Hepatocyte (in vitro differentiated cells): ENCODE data around the gene CHST11. TPM values are rescaled to one million over a fixed set of nuclear protein-coding genes. Genes with fewer than 3 reads are reported as not detected.

Experiments used
- DNase-seq: peaks from one replicate; pipeline ENCODE4 v3.0.0-alpha.2; 2016; ENCODE audit warnings: low spot score
- H2AFZ ChIP-seq: fragments of 200-600 bp; sonication (generic); 2 replicates; pipeline ENCODE4 v1.6.0; 2016; ENCODE audit warnings: antibody characterized with exemption, mild to moderate bottlenecking
- H3K27ac ChIP-seq: fragments of 200-600 bp; sonication (generic); 2 replicates; pipeline ENCODE4 v1.5.1; 2016; ENCODE audit warnings: mild to moderate bottlenecking
- H3K27me3 ChIP-seq: fragments of 200-600 bp; sonication (generic); 2 replicates; pipeline ENCODE4 v1.6.1; 2016
- H3K36me3 ChIP-seq: fragments of 200-600 bp; sonication (generic); replicated peaks from 2 replicates; pipeline ENCODE4 v1.5.1; 2016; ENCODE audit warnings: low read depth; ENCODE audit not compliant: insufficient read depth
- H3K4me1 ChIP-seq: fragments of 200-600 bp; sonication (generic); 2 replicates; pipeline ENCODE4 v1.5.1; 2016; ENCODE audit warnings: mild to moderate bottlenecking, moderate library complexity; ENCODE audit not compliant: insufficient read depth
- H3K4me2 ChIP-seq: fragments of 200-600 bp; sonication (generic); 2 replicates; pipeline ENCODE4 v1.6.0; 2016
- H3K4me3 ChIP-seq: fragments of 200-600 bp; sonication (generic); 2 replicates; pipeline ENCODE4 v1.5.1; 2016; ENCODE audit warnings: mild to moderate bottlenecking
- H3K79me2 ChIP-seq: fragments of 200-600 bp; sonication (generic); 2 replicates; pipeline ENCODE4 v1.6.0; 2017; ENCODE audit warnings: mild to moderate bottlenecking
- H3K9me2 ChIP-seq: fragments of 200-600 bp; sonication (generic); replicated peaks from 2 replicates; pipeline ENCODE4 v1.6.0; 2017; ENCODE audit warnings: mild to moderate bottlenecking; ENCODE audit not compliant: insufficient read depth
- H3K9me3 ChIP-seq: fragments of 200-600 bp; sonication (generic); 2 replicates; pipeline ENCODE4 v1.5.1; 2016; ENCODE audit warnings: low read depth, mild to moderate bottlenecking
- H4K20me1 ChIP-seq: fragments of 200-600 bp; sonication (generic); 2 replicates; pipeline ENCODE4 v1.6.0; 2016; ENCODE audit warnings: mild to moderate bottlenecking; ENCODE audit not compliant: insufficient read depth, poor library complexity, severe bottlenecking
- EZH2 ChIP-seq: fragments of 200-600 bp; sonication (generic); IDR thresholded peaks from 2 replicates; pipeline ENCODE4 v1.6.1; 2016; ENCODE audit warnings: antibody characterized with exemption, mild to moderate bottlenecking, borderline replicate concordance
- EZH2phosphoT487 ChIP-seq: fragments of 200-600 bp; sonication (generic); IDR thresholded peaks from one replicate; pipeline ENCODE4 v1.6.1; 2018; ENCODE audit warnings: antibody characterized with exemption, mild to moderate bottlenecking, low read depth, moderate library complexity; ENCODE audit not compliant: unreplicated experiment, severe bottlenecking
- WGBS: methylation state at CpG from one replicate; pipeline ENCODE4 v1.1.6; 2016; ENCODE audit warnings: low lambda C conversion rate; ENCODE audit errors: missing lambda C conversion rate; 5-methylcytosine and 5-hydroxymethylcytosine counted together
- polyA plus RNA-seq: library from polyadenylated mRNA; unstranded; fragments of >200 nt; fragmentation: Nextera tagmentation; extraction: Ambion mirVana; gene quantifications from 2 replicates; pipeline ENCODE4 v1.2.1, GENCODE V29; 2016
- total RNA-seq: library from RNA; depleted of rRNA; stranded (reverse); fragments of >200 nt; gene quantifications from 2 replicates; pipeline ENCODE4 v1.2.3, GENCODE V29; 2014
- TF ChIP-seq, protein P1 (sequence below): fragments of 200-600 bp; sonication (generic); IDR thresholded peaks from 2 replicates; pipeline ENCODE4 v1.5.1; 2016; ENCODE audit warnings: antibody characterized with exemption, mild to moderate bottlenecking; ENCODE audit not compliant: poor library complexity

Gene CHST11
- total and polyA plus RNA-seq, 2 experiments from 2014 or later = 5.2 to 8.9 TPM

DNA sequence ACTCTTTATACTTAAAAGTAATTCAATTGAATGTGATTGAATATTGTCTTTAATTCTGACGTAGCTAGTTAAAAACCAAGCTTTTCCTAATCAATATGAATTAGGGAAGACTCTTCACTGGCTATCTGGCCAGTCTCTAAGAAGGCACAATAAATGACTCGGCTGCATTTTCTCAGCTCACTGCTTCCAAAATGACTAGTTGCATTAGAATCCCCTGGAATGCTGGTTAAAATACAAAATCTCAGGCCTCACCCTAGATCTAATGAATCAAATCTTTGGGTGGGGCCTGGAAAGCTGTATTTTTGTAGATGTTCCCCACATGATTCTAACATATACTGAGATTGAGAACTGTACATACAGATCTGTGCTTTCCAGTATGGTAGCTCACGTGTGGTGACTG lies 242.1 kb downstream of the CHST11 start:
- H3K36me3 ChIP-seq = no peaks in the 10 kb centered on the region
- no peak overlapping the region for H3K27ac ChIP-seq
- no peak for TF ChIP-seq EZH2
- TF ChIP-seq EZH2phosphoT487 = no peak
- no peaks in the 10 kb centered on the region for H3K9me3 ChIP-seq
- no peaks in the 10 kb centered on the region for H4K20me1 ChIP-seq
- H2AFZ ChIP-seq = no peak overlapping the region
- H3K4me2 ChIP-seq = no peak overlapping the region
- no peak overlapping the region for H3K4me3 ChIP-seq
- no peaks in the 10 kb centered on the region for H3K9me2 ChIP-seq
- 80% methylated on average over 3 of the region's 3 CpGs for WGBS
- H3K4me1 ChIP-seq = no peaks in the 10 kb centered on the region
- no peaks in the 10 kb centered on the region for H3K79me2 ChIP-seq
- H3K27me3 ChIP-seq = no peaks in the 10 kb centered on the region
- no peak for DNase-seq

DNA sequence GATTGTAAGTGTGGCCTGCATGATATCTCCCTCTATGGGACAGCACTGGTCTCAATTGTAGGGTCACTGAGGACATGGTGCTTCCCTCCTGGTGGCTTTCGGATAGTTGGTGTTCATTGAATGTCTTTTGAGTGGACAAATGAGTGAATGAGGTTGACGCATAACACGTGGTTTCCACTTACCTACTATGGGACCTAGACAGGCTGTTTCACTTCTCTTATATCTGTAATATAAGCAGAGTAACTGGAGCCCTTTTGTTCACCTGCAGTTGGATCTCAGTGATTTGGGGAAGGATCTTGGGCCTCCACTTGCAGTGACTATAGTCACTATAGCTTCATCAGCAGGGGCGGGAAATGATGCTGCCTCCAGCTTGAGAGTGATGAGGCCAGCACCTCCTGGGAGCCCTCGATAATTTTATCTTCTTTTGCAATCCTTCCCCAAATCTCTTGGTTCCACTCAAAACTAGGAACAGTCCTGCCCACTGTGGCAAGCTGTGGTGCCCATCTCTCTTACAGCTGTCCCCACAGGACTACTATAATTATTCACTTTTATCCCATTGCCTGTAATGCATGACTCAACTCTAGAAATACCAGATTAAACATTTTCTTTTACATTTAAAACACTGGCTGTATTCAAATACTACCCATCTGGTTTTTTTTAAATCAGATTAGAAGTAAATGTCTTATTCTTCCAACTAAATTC lies 242.9 kb downstream of the CHST11 start:
- no peak for TF ChIP-seq EZH2
- TF ChIP-seq EZH2phosphoT487 = no peak
- TF ChIP-seq, protein P1, sequence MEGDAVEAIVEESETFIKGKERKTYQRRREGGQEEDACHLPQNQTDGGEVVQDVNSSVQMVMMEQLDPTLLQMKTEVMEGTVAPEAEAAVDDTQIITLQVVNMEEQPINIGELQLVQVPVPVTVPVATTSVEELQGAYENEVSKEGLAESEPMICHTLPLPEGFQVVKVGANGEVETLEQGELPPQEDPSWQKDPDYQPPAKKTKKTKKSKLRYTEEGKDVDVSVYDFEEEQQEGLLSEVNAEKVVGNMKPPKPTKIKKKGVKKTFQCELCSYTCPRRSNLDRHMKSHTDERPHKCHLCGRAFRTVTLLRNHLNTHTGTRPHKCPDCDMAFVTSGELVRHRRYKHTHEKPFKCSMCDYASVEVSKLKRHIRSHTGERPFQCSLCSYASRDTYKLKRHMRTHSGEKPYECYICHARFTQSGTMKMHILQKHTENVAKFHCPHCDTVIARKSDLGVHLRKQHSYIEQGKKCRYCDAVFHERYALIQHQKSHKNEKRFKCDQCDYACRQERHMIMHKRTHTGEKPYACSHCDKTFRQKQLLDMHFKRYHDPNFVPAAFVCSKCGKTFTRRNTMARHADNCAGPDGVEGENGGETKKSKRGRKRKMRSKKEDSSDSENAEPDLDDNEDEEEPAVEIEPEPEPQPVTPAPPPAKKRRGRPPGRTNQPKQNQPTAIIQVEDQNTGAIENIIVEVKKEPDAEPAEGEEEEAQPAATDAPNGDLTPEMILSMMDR = no peak
- DNase-seq = no peak
- no peak overlapping the region for H2AFZ ChIP-seq
- H4K20me1 ChIP-seq = no peaks in the 10 kb centered on the region
- H3K27ac ChIP-seq = no peak overlapping the region
- H3K36me3 ChIP-seq = no peaks in the 10 kb centered on the region
- H3K4me1 ChIP-seq = no peaks in the 10 kb centered on the region
- no peaks in the 10 kb centered on the region for H3K79me2 ChIP-seq
- H3K27me3 ChIP-seq = no peaks in the 10 kb centered on the region
- no peak overlapping the region for H3K4me2 ChIP-seq
- H3K4me3 ChIP-seq = no peak overlapping the region
- H3K9me3 ChIP-seq = no peaks in the 10 kb centered on the region
- 94% methylated on average over 5 of the region's 5 CpGs for WGBS
- no peaks in the 10 kb centered on the region for H3K9me2 ChIP-seq

DNA sequence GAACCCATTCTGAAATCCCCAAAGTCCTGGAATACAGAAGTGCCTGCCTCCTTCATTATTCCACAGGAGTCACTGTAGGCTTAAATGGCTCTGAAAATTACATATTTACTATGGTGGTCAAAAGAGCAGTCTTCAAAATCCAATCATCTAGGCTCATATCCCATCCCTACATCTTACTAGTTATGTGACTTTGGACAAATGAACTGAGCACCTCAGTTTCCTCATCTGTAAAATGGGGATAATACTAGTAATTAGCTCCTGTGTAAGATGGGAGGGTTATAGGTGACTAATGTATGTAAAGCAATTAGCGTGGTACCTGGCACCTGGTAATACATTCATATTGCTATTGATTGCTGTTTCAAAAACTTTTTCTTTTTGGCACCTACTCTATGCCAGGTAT lies 243.6 kb downstream of the CHST11 start:
- WGBS = 100% methylated on average over 1 of the region's 1 CpG
- Histone ChIP-seq H3K9me3 (no peaks in the 10 kb centered on the region), H3K9me2 (no peaks in the 10 kb centered on the region), H3K4me2 (no peak overlapping the region), H3K27ac (no peak overlapping the region), H3K4me1 (no peaks in the 10 kb centered on the region), H3K36me3 (no peaks in the 10 kb centered on the region), H3K79me2 (no peaks in the 10 kb centered on the region), H4K20me1 (no peaks in the 10 kb centered on the region), H3K4me3 (no peak overlapping the region), H3K27me3 (no peaks in the 10 kb centered on the region), H2AFZ (no peak overlapping the region)
- no peak for DNase-seq
- TF ChIP-seq EZH2 = no peak
- TF ChIP-seq EZH2phosphoT487 = no peak
- TF ChIP-seq, protein P1 = no peak

DNA sequence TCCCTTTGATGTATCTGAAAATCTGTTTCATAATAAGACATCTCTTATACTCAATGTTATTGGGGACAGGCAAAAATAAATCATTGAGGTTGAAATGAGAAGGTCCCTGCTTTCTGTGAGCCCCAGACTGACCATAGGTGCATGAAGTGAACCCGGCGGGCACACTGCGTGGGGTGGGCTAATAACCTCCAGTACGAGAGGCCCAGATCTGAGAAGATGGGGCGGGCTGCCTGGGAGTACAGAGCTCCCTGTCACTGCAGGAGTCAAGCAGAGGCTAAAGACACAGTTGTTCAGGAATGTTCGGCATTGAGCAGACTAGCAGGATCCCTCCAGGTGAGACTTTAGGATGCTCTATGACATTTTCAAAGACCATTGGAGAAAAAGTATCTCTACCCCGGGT lies 244.6 kb downstream of the CHST11 start:
- no peaks in the 10 kb centered on the region for H3K27me3 ChIP-seq
- H3K9me2 ChIP-seq = no peaks in the 10 kb centered on the region
- H4K20me1 ChIP-seq = no peaks in the 10 kb centered on the region
- H3K79me2 ChIP-seq = no peaks in the 10 kb centered on the region
- no peaks in the 10 kb centered on the region for H3K4me1 ChIP-seq
- H3K9me3 ChIP-seq = no peaks in the 10 kb centered on the region
- no peak overlapping the region for H2AFZ ChIP-seq
- H3K4me2 ChIP-seq = no peak overlapping the region
- no peak overlapping the region for H3K4me3 ChIP-seq
- H3K27ac ChIP-seq = no peak overlapping the region
- no peaks in the 10 kb centered on the region for H3K36me3 ChIP-seq
- TF ChIP-seq, protein P1 = no peak
- TF ChIP-seq EZH2 (no peak), EZH2phosphoT487 (no peak)
- 81% methylated on average over 7 of the region's 7 CpGs for WGBS
- no peak for DNase-seq
